PC-9 (cell line): ENCODE measurements around the gene CACNG8. TPM values are rescaled to one million over a fixed set of nuclear protein-coding genes. Genes with fewer than 3 reads are reported as not detected.

Experiments
- BruUV-seq: library from RNA; stranded (reverse); fragments of 400-500 nt; replicated peaks from 2 replicates; lab custom pipeline; 2021; lab: Mats Ljungman, UMichigan
- CTCF ChIA-PET: fragments of 300-600 bp; sonication (Branson Sonifier 250); formaldehyde crosslinking; loops from one replicate; lab custom pipeline; 2022; ENCODE audit warnings: antibody characterized with exemption; lab: Charles Lee
- POLR2A ChIA-PET: fragments of 300-600 bp; sonication (Branson Sonifier 250); formaldehyde crosslinking; loops from one replicate; lab custom pipeline; 2022; ENCODE audit warnings: antibody characterized with exemption; ENCODE audit not compliant: unreplicated experiment; lab: Charles Lee
- DNase-seq, 2 experiments: peaks; one replicate each; pipeline versions ENCODE4 v3.0.0 to v3.0.0-alpha.2; 2015 to 2022; ENCODE audit warnings: mixed read lengths in 1 of 2
- H2AFZ ChIP-seq: fragments of 200-600 bp; sonication (generic); 2 replicates; pipeline ENCODE4 v1.8.1; 2017; ENCODE audit warnings: antibody characterized with exemption
- H3F3A ChIP-seq: fragments of 200-600 bp; sonication (generic); 2 replicates; pipeline ENCODE4 v1.8.1; 2017; ENCODE audit warnings: antibody characterized with exemption, mild to moderate bottlenecking, low read depth; ENCODE audit not compliant: insufficient read depth
- H3K27ac ChIP-seq: fragments of 200-600 bp; sonication (generic); 2 replicates; pipeline ENCODE4 v1.6.1; 2016; ENCODE audit warnings: mixed run types
- H3K27me3 ChIP-seq: fragments of 200-600 bp; sonication (generic); 2 replicates; pipeline ENCODE4 v1.6.1; 2016; ENCODE audit warnings: low read depth, mixed run types; ENCODE audit not compliant: insufficient read depth
- H3K36me3 ChIP-seq: fragments of 200-600 bp; sonication (generic); 2 replicates; pipeline ENCODE4 v1.6.1; 2016; ENCODE audit warnings: low read depth, mixed run types
- H3K4me1 ChIP-seq: fragments of 200-600 bp; sonication (generic); replicated peaks from 2 replicates; pipeline ENCODE4 v1.6.1; 2016; ENCODE audit warnings: mixed run types; ENCODE audit not compliant: insufficient read depth
- H3K4me2 ChIP-seq: fragments of 200-600 bp; sonication (generic); 2 replicates; pipeline ENCODE4 v1.6.1; 2017; ENCODE audit warnings: mixed run types
- H3K4me3 ChIP-seq: fragments of 200-600 bp; sonication (generic); 2 replicates; pipeline ENCODE4 v1.6.1; 2016; ENCODE audit warnings: mixed run types
- H3K79me2 ChIP-seq: fragments of 200-600 bp; sonication (generic); 2 replicates; pipeline ENCODE4 v1.6.1; 2017; ENCODE audit warnings: low read depth, mixed run types
- H3K9me2 ChIP-seq: fragments of 200-600 bp; sonication (generic); 2 replicates; pipeline ENCODE4 v1.8.1; 2017; ENCODE audit warnings: mild to moderate bottlenecking; ENCODE audit not compliant: insufficient read depth
- H3K9me3 ChIP-seq: fragments of 200-600 bp; sonication (generic); 2 replicates; pipeline ENCODE4 v1.8.1; 2016; ENCODE audit warnings: low read depth; ENCODE audit not compliant: insufficient read depth
- H4K20me1 ChIP-seq: fragments of 200-600 bp; sonication (generic); 2 replicates; pipeline ENCODE4 v1.8.1; 2017; ENCODE audit not compliant: insufficient read depth
- CTCF ChIP-seq: fragments of 200-600 bp; sonication (generic); conservative IDR thresholded peaks from 2 replicates; pipeline ENCODE4 v1.6.1; 2017; ENCODE audit warnings: mixed run types, antibody characterized with exemption, mild to moderate bottlenecking, moderate library complexity
- EZH2 ChIP-seq: fragments of 200-600 bp; sonication (generic); IDR thresholded peaks from 2 replicates; pipeline ENCODE4 v1.8.0; 2017; ENCODE audit warnings: antibody characterized with exemption, low read depth
- intact Hi-C: fragments of 100-400 bp; cut with micrococcal nuclease; formaldehyde crosslinking; loops from one replicate; pipeline ENCODE4 v1.10.0; 2022; ENCODE audit not compliant: unreplicated experiment
- total RNA-seq: library from RNA; stranded (reverse); gene quantifications from 2 replicates; pipeline ENCODE4 v1.2.3, GENCODE V29; 2021

The CACNG8 gene
- total RNA-seq, 1 experiment from 2014 or later: 2.9 TPM

GRCh38 chr19:53965091-53965490 lies 2.4 kb downstream of the CACNG8 start:
- no peaks in the 10 kb centered on the region for H3K4me1 ChIP-seq
- ChIA-PET POLR2A (no interaction called here), CTCF (interaction anchor here (0.6 kb wide), 1 partner anchor 146 kb away, joined by 3 read pairs; no protein-coding TSS in a partner anchor)
- H2AFZ ChIP-seq: no peak overlapping the region
- intact Hi-C loops: no loop called here
- TF ChIP-seq CTCF (no peak), EZH2 (no peak)
- no peaks in the 10 kb centered on the region for H3K36me3 ChIP-seq
- H3K27ac ChIP-seq: no peak overlapping the region
- no TSS peak for BruUV-seq
- H3K79me2 ChIP-seq: no peaks in the 10 kb centered on the region
- peaks cover 7% of the 10 kb centered on the region; the same call in 1 of the 2 replicates for H3F3A ChIP-seq
- H4K20me1 ChIP-seq: no peaks in the 10 kb centered on the region
- no peaks in the 10 kb centered on the region for H3K9me3 ChIP-seq
- no peaks in the 10 kb centered on the region for H3K9me2 ChIP-seq
- H3K27me3 ChIP-seq: peaks cover 4% of the 10 kb centered on the region; the same call in 1 of the 2 replicates
- no peak overlapping the region for H3K4me2 ChIP-seq
- no peak for DNase-seq
- H3K4me3 ChIP-seq: no peak overlapping the region

GRCh38 chr19:53966931-53967330 lies 4.2 kb downstream of the CACNG8 start:
- Histone ChIP-seq H3K36me3 (no peaks in the 10 kb centered on the region), H3K9me2 (no peaks in the 10 kb centered on the region), H3F3A (peaks cover 7% of the 10 kb centered on the region; the same call in 1 of the 2 replicates), H3K4me1 (no peaks in the 10 kb centered on the region), H3K4me3 (no peak overlapping the region), H4K20me1 (no peaks in the 10 kb centered on the region), H3K9me3 (no peaks in the 10 kb centered on the region), H2AFZ (no peak overlapping the region), H3K4me2 (no peak overlapping the region), H3K27me3 (no peaks in the 10 kb centered on the region; the same call in 1 of the 2 replicates), H3K79me2 (no peaks in the 10 kb centered on the region), H3K27ac (no peak overlapping the region)
- TF ChIP-seq EZH2 (no peak), CTCF (no peak)
- no TSS peak for BruUV-seq
- ChIA-PET CTCF (no interaction called here), POLR2A (no interaction called here)
- no peak for DNase-seq
- intact Hi-C loops: no loop called here

GRCh38 chr19:53969366-53969765 lies 6.6 kb downstream of the CACNG8 start:
- ChIA-PET CTCF (no interaction called here), POLR2A (no interaction called here)
- Histone ChIP-seq H3K36me3 (no peaks in the 10 kb centered on the region), H3K27ac (no peak overlapping the region), H3K4me2 (no peak overlapping the region), H3K4me1 (no peaks in the 10 kb centered on the region), H4K20me1 (no peaks in the 10 kb centered on the region), H3K4me3 (no peak overlapping the region), H3K9me2 (no peaks in the 10 kb centered on the region), H3K79me2 (no peaks in the 10 kb centered on the region), H3F3A (peaks cover 7% of the 10 kb centered on the region; the same call in 1 of the 2 replicates), H3K27me3 (no peaks in the 10 kb centered on the region), H2AFZ (no peak overlapping the region), H3K9me3 (no peaks in the 10 kb centered on the region)
- no TSS peak for BruUV-seq
- no peak for TF ChIP-seq CTCF
- no peak for TF ChIP-seq EZH2
- intact Hi-C loops: no loop called here
- DNase-seq: no peak
